Measurements from ENCODE around the gene ZNF580. TPM values are rescaled to one million over a fixed set of nuclear protein-coding genes. Genes with fewer than 3 reads are reported as not detected.

Gene ZNF580
- total RNA-seq, 1 donor = 6.5 TPM

GRCh38 chr19:55603581-55604292 is 37.1 kb upstream of the ZNF580 start:
- no peak for DNase-seq (ENCODE audit: insufficient read length, low spot score, missing footprints)
- Histone ChIP-seq H3K36me3 (ENCODE audit: insufficient read depth, low read length) (no peaks in the 10 kb centered on the region), H4K20me1 (ENCODE audit: insufficient read depth, low read length) (peaks cover 13% of the 10 kb centered on the region), H3K4me1 (ENCODE audit: insufficient read depth, low read length) (peaks cover 19% of the 10 kb centered on the region), H2AFZ (ENCODE audit: low read length) (no peak overlapping the region), H3K4me3 (ENCODE audit: insufficient read depth, low read length) (no peak overlapping the region), H3K27ac (ENCODE audit: low read depth, low read length) (no peak overlapping the region), H3K27me3 (ENCODE audit: insufficient read depth, low read length) (no peaks in the 10 kb centered on the region), H3K4me2 (ENCODE audit: insufficient read depth, low read length) (no peak overlapping the region), H3K79me2 (ENCODE audit: insufficient read depth, low read length) (peaks cover 38% of the 10 kb centered on the region), H3K9me3 (ENCODE audit: low read depth, low read length) (no peaks in the 10 kb centered on the region)
- TF ChIP-seq, protein P1, sequence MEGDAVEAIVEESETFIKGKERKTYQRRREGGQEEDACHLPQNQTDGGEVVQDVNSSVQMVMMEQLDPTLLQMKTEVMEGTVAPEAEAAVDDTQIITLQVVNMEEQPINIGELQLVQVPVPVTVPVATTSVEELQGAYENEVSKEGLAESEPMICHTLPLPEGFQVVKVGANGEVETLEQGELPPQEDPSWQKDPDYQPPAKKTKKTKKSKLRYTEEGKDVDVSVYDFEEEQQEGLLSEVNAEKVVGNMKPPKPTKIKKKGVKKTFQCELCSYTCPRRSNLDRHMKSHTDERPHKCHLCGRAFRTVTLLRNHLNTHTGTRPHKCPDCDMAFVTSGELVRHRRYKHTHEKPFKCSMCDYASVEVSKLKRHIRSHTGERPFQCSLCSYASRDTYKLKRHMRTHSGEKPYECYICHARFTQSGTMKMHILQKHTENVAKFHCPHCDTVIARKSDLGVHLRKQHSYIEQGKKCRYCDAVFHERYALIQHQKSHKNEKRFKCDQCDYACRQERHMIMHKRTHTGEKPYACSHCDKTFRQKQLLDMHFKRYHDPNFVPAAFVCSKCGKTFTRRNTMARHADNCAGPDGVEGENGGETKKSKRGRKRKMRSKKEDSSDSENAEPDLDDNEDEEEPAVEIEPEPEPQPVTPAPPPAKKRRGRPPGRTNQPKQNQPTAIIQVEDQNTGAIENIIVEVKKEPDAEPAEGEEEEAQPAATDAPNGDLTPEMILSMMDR (IDR thresholded peaks at IDR 0.05; ENCODE audit: extremely low read depth, low read depth, low read length) = no peak

- H3K79me2 ChIP-seq (ENCODE audit: insufficient read depth, low read length) = peaks cover 51% of the 10 kb centered on the region
- peaks cover 23% of the 10 kb centered on the region for H4K20me1 ChIP-seq (ENCODE audit: insufficient read depth, low read length)
Observed at GRCh38 chr19:55605207-55605636, 35.6 kb upstream of the ZNF580 start.

DNA sequence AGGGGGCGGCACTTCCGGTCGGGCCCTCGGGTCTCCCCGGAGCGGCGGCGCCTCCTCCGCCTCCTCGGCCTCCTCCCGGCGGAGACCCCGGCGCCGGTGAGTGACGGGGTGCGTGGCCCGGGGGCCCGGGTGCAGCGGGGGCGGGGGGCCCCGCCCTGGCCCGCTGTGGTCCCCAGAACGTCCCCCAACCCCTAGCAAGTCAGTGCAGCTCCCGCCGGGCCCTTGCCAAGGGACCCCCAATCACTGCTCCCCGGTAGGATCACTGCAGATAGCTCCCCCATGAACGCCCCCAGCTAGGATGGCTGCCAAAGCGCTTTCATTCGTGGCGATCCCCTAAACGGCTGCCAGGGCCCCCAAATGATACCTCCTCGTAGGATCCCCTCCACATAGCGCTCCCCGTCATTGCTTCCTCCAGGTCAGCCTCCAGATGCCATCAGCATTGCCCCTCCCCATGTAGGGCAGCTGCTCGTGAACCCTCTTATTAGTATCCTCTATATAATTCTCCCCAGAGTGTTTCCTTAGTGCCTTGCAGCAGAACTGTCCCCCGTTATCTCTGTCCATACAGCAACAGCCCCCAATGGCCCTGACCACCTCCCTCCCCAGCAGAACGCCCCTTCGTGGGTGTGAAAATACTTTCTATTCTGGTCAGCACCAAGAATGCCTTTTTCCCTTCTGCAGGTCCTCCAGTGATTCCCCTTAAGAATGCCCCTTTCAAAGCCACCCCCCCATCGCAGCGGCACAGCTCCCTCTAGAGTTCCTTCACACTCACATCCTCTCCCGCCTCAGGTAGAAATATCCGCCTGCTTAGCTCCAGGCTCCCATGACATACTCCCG is 34.9 kb upstream of the ZNF580 start, which contains the start of gene ZNF865:
TSS of gene ZNF865 (plus strand) at position 11 of the 834 bp plus-strand sequence. CDS start 7,972 bp downstream, outside the sequence.
- peaks cover 52% of the 10 kb centered on the region for H3K79me2 ChIP-seq (ENCODE audit: insufficient read depth, low read length)
- peaks cover 6% of the 10 kb centered on the region for H3K9me3 ChIP-seq (ENCODE audit: low read depth, low read length)
- H3K4me2 ChIP-seq (ENCODE audit: insufficient read depth, low read length) = peak within 1 kb of the TSS; percentile 100
- H3K36me3 ChIP-seq (ENCODE audit: insufficient read depth, low read length) = peaks cover 11% of the 10 kb centered on the region
- H4K20me1 ChIP-seq (ENCODE audit: insufficient read depth, low read length) = peaks cover 23% of the 10 kb centered on the region
- H3K27ac ChIP-seq (ENCODE audit: low read depth, low read length) = peak within 1 kb of the TSS; percentile 89
- TF ChIP-seq, protein P1 (IDR thresholded peaks at IDR 0.05; ENCODE audit: extremely low read depth, low read depth, low read length) = peak; percentile 92
- no peaks in the 10 kb centered on the region for H3K27me3 ChIP-seq (ENCODE audit: insufficient read depth, low read length)
- H2AFZ ChIP-seq (ENCODE audit: low read length) = peak within 1 kb of the TSS; percentile 85
- peak; percentile 98 for DNase-seq (ENCODE audit: insufficient read length, low spot score, missing footprints)
- peaks cover 16% of the 10 kb centered on the region for H3K4me1 ChIP-seq (ENCODE audit: insufficient read depth, low read length)
- H3K4me3 ChIP-seq (ENCODE audit: insufficient read depth, low read length) = peak within 1 kb of the TSS; percentile 97

More at GRCh38 chr19:55605207-55605636, 35.6 kb upstream of the ZNF580 start:
- H2AFZ ChIP-seq (ENCODE audit: low read length) = no peak overlapping the region
- H3K36me3 ChIP-seq (ENCODE audit: insufficient read depth, low read length) = peaks cover 11% of the 10 kb centered on the region
- peak overlapping the region; percentile 100 for H3K4me2 ChIP-seq (ENCODE audit: insufficient read depth, low read length)
- H3K9me3 ChIP-seq (ENCODE audit: low read depth, low read length) = peaks cover 6% of the 10 kb centered on the region
- DNase-seq (ENCODE audit: insufficient read length, low spot score, missing footprints) = peak; percentile 100
- peak overlapping the region; percentile 65 for H3K27ac ChIP-seq (ENCODE audit: low read depth, low read length)
- H3K4me3 ChIP-seq (ENCODE audit: insufficient read depth, low read length) = peak overlapping the region; percentile 97
- peaks cover 19% of the 10 kb centered on the region for H3K4me1 ChIP-seq (ENCODE audit: insufficient read depth, low read length)
- TF ChIP-seq, protein P1 (IDR thresholded peaks at IDR 0.05; ENCODE audit: extremely low read depth, low read depth, low read length) = no peak
- H3K27me3 ChIP-seq (ENCODE audit: insufficient read depth, low read length) = no peaks in the 10 kb centered on the region

DNA sequence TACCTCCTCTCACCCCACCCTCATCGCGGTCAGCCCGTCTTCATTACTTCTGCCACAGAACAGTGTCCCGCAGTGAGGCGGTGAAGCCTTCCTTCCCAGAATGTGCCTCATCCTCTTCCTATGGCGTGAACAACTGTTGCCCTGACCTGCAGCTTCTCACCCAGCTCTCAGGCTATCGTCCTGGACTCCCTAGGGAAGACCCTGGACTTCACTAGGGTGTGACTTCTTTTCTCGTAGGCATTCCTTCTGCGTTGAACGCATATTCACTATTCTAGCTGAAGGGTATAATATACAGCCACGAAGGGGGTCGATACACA is 34.4 kb upstream of the ZNF580 start:
- Histone ChIP-seq H3K9me3 (ENCODE audit: low read depth, low read length) (peaks cover 6% of the 10 kb centered on the region), H2AFZ (ENCODE audit: low read length) (no peak overlapping the region), H3K4me2 (ENCODE audit: insufficient read depth, low read length) (peak overlapping the region; percentile 100), H4K20me1 (ENCODE audit: insufficient read depth, low read length) (peaks cover 23% of the 10 kb centered on the region), H3K27ac (ENCODE audit: low read depth, low read length) (peak overlapping the region; percentile 89), H3K4me3 (ENCODE audit: insufficient read depth, low read length) (peak overlapping the region; percentile 97), H3K36me3 (ENCODE audit: insufficient read depth, low read length) (peaks cover 11% of the 10 kb centered on the region), H3K79me2 (ENCODE audit: insufficient read depth, low read length) (peaks cover 54% of the 10 kb centered on the region), H3K4me1 (ENCODE audit: insufficient read depth, low read length) (peaks cover 12% of the 10 kb centered on the region), H3K27me3 (ENCODE audit: insufficient read depth, low read length) (no peaks in the 10 kb centered on the region)
- DNase-seq (ENCODE audit: insufficient read length, low spot score, missing footprints) = no peak
- TF ChIP-seq, protein P1 (IDR thresholded peaks at IDR 0.05; ENCODE audit: extremely low read depth, low read depth, low read length) = no peak
